Measurements from ENCODE around the gene AZU1. TPM values are rescaled to one million over a fixed set of nuclear protein-coding genes. Genes with fewer than 3 reads are reported as not detected.
"Not testable (repeated sequence)": the region's sequence is repeated elsewhere in the genome, so short reads cannot be mapped to it uniquely, and the experiment has no call there.

Gene AZU1
- polyA plus RNA-seq, 4 donors = 0.86 to 3.6 (median 1.1) TPM

DNA sequence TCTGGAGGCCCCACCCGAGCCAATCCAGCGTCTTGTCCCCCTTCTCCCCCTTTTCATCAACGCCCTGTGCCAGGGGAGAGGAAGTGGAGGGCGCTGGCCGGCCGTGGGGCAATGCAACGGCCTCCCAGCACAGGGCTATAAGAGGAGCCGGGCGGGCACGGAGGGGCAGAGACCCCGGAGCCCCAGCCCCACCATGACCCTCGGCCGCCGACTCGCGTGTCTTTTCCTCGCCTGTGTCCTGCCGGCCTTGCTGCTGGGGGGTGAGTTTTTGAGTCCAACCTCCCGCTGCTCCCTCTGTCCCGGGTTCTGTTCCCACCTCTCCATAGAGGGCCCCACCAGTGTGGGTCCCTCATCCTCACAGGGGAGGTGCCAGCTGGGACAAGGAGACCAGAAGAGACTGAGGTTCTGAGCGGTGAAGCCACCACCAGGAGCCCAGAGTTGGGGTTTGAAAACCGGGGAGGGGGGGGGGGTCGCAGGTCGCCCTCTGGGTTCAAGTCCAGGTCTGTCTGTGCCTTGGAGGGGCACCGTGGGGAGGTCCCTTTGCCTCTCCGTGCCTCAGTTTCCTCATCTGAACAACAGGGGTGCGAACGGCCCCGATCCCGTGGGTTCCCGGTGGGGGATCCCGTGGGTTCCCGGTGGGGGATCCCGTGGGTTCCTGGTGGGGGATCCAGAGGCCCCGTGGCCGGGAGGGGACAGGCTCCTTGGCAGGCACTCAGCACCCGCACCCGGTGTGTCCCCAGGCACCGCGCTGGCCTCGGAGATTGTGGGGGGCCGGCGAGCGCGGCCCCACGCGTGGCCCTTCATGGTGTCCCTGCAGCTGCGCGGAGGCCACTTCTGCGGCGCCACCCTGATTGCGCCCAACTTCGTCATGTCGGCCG is 24.7 kb downstream of the AZU1 start, which contains the start of gene ELANE:
Gene ELANE (plus strand): TSS at position 168 of the 878 bp plus-strand sequence. CDS start 26 bp downstream, at position 194.
- DNase-seq (ENCODE audit: low read depth in 4 of 4, low spot score in 3 of 4) = no peak

DNA sequence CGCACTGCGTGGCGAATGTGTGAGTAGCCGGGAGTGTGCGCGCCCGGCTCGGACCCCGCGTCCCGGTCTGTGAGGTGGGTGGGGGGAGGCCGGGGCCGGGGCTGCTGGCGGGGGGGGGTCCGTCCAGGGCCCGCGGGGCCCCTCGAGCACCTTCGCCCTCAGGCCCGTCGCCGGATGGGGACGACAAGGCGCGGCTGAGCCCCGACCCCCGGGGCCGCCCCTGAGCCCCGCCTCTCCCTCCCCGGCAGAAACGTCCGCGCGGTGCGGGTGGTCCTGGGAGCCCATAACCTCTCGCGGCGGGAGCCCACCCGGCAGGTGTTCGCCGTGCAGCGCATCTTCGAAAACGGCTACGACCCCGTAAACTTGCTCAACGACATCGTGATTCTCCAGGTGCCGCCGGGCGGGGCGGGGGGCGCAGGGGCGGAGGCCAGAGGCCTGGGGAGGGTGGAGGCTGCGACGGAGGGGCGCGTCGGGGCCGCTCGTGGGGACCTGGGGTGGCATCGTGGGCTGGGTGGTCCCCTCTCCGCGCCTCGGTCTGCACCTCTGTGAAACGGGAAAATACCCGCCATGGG is 25.5 kb downstream of the AZU1 start:
- DNase-seq (ENCODE audit: low read depth in 4 of 4, low spot score in 3 of 4) = no peak

DNA sequence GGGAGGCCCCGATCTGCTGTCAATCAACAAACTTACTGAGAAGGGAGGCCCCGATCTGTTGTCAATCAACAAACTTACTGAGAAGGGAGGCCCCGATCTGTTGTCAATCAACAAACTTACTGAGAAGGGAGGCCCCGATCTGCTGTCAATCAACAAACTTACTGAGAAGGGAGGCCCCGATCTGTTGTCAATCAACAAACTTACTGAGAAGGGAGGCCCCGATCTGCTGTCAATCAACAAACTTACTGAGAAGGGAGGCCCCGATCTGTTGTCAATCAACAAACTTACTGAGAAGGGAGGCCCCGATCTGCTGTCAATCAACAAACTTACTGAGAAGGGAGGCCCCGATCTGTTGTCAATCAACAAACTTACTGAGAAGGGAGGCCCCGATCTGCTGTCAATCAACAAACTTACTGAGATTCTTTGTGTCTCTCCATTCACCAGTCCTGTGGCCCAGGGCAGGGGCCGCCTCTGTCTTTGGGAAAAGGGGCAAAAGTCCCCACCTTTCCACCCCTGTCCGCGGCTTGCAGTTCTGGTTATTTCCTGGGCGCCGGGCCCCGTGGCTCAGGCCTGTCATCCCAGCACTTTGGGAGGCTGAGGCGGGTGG is 26.1 kb downstream of the AZU1 start:
- DNase-seq (ENCODE audit: low read depth in 4 of 4, low spot score in 3 of 4) = not testable (repeated sequence)

DNA sequence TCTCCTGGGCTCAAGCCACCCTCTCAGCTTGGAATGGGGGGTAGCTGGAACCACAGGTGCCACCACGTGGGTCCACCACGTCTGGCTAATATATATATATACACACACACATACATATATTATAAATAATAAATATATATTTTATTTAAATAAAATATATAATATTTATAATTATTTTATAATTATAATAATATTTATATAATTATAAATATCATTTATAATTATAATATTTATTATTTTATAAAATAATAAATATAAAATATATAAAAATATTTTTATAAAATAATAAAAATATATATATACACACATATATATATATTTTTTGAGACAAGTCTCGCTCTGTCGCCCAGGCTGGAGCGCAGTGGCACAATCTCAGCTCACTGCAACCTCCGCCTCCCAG is 26.9 kb downstream of the AZU1 start:
- no peak for DNase-seq (ENCODE audit: low read depth in 4 of 4, low spot score in 3 of 4)

DNA sequence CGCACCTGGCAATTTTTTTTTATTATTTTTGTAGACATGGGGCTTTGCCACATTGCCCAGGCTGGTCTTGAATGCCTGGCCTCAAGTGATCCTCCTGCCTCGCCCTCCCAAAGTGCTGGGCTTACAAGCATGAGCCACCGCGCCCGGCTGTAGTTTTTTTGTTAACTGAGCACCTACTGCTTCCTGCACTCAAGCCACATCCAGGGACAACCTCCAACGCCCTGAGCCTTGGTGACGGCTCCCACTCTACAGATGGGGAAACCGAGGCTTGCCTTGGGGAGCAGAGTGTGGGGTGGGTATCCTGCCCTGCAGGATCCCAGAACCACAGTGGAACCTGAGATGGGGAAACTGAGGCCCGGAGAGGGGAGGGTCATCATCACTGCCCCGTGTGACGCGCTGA is 27.5 kb downstream of the AZU1 start:
- no peak for DNase-seq (ENCODE audit: low read depth in 4 of 4, low spot score in 3 of 4)

DNA sequence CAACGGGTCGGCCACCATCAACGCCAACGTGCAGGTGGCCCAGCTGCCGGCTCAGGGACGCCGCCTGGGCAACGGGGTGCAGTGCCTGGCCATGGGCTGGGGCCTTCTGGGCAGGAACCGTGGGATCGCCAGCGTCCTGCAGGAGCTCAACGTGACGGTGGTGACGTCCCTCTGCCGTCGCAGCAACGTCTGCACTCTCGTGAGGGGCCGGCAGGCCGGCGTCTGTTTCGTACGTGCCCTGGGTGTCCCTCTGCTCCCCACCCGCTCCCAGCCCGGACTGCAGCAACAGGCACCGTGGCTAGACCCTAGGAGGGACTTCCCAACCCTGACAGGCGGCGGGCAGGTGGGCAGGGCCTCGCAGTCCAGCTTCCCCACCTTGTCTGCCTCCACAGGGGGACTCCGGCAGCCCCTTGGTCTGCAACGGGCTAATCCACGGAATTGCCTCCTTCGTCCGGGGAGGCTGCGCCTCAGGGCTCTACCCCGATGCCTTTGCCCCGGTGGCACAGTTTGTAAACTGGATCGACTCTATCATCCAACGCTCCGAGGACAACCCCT is 28.0 kb downstream of the AZU1 start:
- no peak for DNase-seq (ENCODE audit: low read depth in 4 of 4, low spot score in 3 of 4)

DNA sequence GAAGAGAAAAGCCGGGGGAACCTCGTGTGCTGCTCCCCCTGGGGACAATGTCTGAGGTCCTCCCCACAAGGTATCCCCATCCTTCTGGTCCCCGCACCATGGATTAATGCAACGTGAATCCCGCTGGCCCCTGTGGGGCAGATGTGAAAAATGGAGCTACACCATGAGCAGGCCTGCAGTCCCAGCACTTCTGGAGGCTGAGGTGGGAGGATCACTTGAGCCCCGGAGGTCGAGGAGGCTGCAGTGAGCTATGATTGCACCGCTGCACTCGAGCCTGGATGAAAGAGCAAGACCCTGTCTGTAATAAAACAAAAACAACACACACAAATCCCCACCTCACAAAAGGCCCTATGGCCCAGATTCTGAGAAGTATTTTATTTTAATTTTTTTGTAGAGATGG is 30.6 kb downstream of the AZU1 start:
- no peak for DNase-seq (ENCODE audit: low read depth in 4 of 4, low spot score in 3 of 4)

DNA sequence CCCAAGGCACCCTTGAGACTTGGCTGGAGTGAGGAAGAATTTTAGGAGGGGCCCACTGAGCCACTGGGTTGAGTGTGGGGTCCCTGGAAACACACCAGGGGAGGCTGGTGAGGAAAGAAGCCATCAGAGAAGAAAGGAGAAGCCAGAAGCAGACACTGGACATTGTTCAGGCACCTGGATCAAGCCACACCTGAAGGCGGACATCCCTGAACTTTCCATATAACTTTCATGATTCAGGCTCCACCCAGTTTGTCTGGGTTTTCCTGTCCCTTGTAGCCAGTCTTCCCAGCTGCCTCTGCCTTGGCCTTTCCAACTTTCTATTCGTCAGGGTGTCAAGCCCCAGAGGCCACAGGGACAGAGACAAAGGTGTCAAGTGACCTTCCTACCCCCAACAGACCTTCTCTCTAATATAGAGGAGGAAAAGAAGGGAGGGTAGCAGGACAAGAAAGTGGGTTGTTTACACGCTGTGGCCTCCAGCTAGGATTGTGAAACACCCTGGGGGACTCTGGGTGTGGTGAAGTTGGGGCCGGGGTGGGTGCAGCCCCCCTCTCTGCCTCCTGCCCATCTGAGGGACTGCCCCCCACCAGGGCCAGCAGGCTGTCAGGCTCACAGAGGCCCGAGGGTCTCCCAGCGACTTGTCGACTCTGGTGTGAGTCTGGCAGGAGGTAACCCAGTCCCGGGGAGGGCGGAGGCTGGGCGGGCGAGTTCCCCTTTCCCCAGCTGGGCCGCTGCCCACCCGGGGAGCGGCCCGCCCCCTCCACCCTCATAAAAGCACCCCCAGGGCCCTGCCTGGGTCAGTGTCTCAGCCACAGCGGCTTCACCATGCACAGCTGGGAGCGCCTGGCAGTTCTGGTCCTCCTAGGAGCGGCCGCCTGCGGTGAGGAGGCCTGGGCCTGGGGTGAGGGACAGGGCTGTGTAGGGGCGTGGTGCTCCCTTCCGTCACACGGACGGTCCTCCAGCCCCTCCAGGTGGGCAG is 31.5 kb downstream of the AZU1 start, which contains the start of gene CFD:
Gene CFD (plus strand): TSS at position 797 of the 976 bp plus-strand sequence. CDS start 26 bp downstream, at position 823.
- no peak for DNase-seq (ENCODE audit: low read depth in 4 of 4, low spot score in 3 of 4)

DNA sequence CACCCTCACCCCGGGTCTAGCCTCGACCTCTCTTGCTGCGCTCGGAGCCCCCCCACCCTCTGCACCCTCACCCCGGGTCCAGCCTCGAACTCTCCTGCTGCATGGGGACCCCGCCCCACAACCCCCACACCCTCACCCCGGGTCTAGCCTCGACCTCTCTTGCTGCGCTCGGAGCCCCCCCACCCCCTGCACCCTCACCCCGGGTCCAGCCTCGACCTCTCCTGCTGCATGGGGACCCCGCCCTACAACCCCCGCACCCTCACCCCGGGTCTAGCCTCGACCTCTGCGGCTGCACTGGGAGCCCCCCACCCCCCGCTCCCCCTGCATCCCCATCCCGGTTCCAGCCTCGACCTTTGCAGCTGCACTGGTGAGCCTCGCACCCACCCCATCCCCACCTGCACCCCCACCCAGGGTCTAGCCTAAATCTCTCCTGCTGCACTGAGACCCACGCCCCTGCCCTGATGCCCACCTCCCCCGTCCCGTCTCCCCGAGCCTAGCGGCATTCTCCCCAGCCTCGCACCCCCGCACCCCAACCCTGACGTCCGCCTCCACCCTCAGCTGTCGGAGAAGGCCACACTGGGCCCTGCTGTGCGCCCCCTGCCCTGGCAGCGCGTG is 33.6 kb downstream of the AZU1 start:
- DNase-seq (ENCODE audit: low read depth in 4 of 4, low spot score in 3 of 4) = no peak

DNA sequence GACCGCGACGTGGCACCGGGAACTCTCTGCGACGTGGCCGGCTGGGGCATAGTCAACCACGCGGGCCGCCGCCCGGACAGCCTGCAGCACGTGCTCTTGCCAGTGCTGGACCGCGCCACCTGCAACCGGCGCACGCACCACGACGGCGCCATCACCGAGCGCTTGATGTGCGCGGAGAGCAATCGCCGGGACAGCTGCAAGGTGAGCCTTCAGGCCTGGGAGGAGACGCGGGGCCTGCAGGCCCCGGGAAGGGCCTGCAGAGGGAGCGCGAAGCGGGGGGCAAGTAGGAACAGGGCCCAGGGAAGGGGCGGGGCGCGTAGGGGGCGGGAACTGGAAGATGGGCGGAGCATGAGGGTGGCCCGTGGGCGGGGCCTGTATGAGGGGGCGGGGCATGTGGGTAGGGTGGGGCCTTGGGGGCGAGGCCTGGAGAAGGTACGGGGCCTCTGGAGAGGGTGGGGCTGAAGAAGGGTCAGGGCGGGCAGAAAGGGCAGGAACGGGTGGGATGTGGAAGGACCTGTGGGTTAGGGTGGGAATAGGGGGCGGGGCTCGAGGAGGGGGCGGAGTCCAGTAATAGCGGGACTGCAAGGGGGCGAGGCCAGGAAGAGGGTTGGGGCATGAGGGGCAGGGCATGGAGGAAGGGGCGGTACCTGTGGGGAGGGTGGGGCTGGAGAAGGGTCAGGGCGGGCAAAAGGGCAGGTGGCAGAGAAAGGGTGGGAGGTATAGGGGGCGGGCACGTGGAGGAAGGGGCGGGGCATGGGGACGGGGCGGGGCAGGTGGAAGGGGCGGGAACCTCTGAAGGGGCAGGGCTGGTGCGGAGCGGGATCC is 34.3 kb downstream of the AZU1 start:
- DNase-seq (ENCODE audit: low read depth in 4 of 4, low spot score in 3 of 4) = no peak

DNA sequence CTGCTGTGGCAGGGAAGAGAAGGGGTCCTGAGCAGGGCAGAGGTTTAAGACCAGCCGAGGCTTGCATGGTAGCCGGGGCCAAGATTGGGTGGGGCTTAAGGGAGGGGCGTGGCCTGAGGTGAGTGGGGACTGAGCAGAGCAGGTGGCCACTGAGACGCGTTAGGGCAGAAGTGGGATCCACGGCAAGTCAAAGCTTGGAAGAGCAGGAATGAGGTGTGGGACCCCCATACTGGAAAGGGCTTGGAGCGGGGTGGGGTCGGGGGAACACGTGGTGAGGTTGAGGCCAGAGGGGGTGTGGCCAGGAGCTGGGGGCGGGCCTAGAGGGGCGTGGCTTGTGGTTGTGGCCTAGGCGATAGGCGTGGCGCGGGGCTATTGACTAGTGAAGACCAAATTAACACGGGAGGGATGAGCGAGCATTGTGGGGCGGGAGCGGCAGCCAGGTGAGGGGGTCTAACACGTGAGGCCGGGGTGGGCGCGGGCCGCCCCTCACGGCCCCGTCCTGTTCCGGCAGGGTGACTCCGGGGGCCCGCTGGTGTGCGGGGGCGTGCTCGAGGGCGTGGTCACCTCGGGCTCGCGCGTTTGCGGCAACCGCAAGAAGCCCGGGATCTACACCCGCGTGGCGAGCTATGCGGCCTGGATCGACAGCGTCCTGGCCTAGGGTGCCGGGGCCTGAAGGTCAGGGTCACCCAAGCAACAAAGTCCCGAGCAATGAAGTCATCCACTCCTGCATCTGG is 35.1 kb downstream of the AZU1 start:
- no peak for DNase-seq (ENCODE audit: low read depth in 4 of 4, low spot score in 3 of 4)

DNA sequence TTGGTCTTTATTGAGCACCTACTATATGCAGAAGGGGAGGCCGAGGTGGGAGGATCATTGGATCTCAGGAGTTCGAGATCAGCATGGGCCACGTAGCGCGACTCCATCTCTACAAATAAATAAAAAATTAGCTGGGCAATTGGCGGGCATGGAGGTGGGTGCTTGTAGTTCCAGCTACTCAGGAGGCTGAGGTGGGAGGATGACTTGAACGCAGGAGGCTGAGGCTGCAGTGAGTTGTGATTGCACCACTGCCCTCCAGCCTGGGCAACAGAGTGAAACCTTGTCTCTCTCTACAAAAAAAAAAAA is 35.6 kb downstream of the AZU1 start:
- DNase-seq (ENCODE audit: low read depth in 4 of 4, low spot score in 3 of 4) = no peak

DNA sequence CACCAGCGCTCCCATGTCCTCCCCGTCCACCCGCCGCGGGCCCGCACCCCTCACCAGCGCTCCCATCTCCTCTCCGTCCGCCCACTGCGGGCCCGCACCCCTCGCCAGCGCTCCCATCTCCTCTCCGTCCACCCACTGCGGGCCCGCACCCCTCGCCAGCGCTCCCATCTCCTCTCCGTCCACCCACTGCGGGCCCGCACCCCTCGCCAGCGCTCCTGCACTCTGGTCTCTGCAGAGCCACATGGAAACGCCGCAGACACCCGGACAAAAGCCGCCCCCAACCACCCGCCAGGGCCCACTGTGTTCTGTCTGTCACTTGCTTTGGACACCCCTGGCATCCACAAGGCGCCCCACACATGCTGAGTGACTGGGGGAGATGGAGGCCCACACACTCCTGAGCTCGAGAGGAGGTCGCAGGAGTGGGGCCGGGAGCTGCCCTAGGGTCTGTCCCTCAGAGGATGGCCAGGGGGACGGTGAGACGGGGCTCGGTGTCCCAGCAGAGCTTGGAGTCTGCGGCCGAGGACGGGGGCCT is 39.2 kb downstream of the AZU1 start:
- DNase-seq (ENCODE audit: low read depth in 4 of 4, low spot score in 3 of 4) = no peak

DNA sequence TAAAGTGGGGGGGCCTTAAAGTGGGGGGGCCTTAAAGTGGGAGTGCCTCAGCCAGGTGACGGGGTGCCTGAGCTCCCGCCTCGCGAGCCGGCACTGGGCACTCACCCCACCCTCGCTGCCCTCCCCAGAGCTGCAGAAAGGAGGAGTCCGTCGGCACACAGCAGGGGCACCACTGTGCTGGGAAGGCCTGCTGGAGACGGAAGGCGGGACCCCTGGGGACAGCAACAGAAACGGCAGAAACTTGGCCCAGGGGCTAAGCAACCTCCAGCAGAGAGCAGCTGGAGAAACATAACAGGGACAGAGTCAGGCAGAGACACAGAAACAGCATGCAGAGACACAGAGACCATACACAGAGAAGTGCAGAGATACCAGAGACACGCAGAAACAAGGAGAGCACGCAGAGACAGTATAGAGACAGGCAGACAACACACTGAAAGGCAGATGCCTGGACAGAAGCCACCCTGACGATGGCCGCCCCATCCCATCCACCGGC is 39.7 kb downstream of the AZU1 start:
- DNase-seq (ENCODE audit: low read depth in 4 of 4, low spot score in 3 of 4) = no peak

DNA sequence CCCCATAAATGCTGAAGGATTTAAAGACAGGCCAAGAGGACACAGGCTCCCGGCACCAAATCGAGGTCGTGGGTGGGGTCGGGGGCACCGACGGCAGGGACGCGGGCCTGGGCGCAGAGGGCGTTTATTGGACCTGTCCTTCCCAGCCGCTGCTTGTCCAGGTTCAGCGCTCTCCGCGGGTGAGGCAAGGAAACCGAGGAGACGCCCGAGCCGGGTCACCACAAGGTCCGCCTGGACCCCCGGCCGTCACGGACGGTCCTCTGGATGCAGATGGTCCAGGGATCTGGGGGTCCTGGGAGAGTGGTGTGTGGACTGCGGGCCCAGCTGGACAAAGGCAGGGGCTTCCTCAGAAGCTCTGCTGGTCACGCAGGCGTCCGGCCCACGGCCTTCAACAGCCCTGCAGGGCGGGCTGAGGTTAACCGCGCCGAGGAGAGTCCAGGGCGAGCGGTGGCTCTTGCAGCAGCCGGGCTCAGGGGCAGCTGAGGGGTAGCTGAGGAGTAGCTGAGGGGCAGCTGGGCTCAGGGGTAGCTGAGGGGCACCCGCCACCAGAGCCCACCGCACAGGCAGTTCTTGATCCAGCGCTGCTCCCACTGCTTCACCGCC is 40.3 kb downstream of the AZU1 start:
- DNase-seq (ENCODE audit: low read depth in 4 of 4, low spot score in 3 of 4) = no peak

DNA sequence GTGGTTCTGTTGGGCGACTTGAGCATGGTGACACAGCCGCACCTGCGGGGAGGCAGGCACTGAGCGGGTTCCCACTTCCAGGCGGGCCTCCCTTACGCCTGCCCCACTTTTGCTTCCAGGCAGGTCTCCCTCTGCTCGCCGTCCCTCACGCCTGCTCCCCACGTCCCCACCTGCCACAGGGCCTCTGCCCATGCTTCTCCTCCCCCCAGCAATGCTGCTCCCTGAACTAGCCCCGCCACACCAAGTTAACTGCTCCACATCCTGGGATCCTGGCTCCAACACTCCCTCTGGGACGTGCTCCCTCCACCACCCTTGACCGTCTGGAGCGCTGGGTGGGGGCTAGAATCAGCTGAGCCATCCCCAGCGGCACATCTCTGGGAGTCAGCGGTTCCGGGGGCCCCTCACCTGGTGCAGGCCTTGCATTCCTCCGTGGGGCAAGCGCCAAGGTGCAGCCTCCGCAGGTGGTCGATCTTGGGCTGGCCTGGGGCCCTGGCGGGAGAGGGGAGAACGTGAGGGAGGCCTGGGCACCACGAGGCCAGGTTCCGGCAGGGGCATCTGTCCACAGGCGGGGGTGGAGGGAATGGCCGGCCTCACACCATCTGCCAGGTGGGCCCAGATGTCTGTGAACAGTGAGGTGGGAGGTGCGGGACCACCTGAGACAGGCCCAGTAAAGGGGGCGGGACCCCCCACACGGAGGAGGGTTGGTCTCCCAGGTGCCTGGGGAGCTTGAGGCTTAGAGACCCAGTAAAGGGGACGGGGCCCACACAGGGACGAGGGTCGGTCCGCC is 41.0 kb downstream of the AZU1 start:
- DNase-seq (ENCODE audit: low read depth in 4 of 4, low spot score in 3 of 4) = no peak
